ENCODE data around the gene TBC1D19. TPM values are rescaled to one million over a fixed set of nuclear protein-coding genes. Genes with fewer than 3 reads are reported as not detected.

TBC1D19 gene
- total and polyA plus RNA-seq, 2 experiments from 2014 or later: 7.9 to 21.9 TPM

DNA sequence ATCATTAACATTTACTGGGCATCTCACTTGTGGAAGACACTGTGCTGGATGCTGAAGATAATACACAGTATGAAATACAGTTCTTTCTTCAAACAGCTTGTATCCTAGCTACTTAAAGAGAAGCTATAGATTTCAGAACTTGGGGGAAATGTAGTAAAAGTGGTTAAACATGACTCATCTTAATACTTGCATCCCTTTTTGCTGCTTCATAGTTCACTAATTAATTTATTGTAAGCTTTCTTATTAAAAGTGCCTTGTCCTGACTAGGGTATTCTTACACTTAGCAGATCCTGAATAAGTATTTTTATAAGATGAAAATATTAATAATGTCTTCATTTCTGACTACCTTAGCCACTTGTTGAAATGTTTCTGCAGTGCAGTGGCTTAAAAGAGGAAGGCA, 144.0 kb downstream of the TBC1D19 start:
- no peak for TF ChIP-seq EZH2 (IDR thresholded peaks at IDR 0.05; ENCODE audit: borderline replicate concordance)
- TF ChIP-seq EZH2phosphoT487 (IDR thresholded peaks at IDR 0.05; ENCODE audit: low read depth, severe bottlenecking, unreplicated experiment): no peak
- TF ChIP-seq, protein P1, sequence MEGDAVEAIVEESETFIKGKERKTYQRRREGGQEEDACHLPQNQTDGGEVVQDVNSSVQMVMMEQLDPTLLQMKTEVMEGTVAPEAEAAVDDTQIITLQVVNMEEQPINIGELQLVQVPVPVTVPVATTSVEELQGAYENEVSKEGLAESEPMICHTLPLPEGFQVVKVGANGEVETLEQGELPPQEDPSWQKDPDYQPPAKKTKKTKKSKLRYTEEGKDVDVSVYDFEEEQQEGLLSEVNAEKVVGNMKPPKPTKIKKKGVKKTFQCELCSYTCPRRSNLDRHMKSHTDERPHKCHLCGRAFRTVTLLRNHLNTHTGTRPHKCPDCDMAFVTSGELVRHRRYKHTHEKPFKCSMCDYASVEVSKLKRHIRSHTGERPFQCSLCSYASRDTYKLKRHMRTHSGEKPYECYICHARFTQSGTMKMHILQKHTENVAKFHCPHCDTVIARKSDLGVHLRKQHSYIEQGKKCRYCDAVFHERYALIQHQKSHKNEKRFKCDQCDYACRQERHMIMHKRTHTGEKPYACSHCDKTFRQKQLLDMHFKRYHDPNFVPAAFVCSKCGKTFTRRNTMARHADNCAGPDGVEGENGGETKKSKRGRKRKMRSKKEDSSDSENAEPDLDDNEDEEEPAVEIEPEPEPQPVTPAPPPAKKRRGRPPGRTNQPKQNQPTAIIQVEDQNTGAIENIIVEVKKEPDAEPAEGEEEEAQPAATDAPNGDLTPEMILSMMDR (IDR thresholded peaks at IDR 0.05; ENCODE audit: poor library complexity): no peak
- no peaks in the 10 kb centered on the region for H3K9me2 ChIP-seq (replicated peaks; ENCODE audit: insufficient read depth)

GRCh38 chr4:26729027-26729426, 145.1 kb downstream of the TBC1D19 start:
- Histone ChIP-seq H3K4me1 (ENCODE audit: insufficient read depth) (no peaks in the 10 kb centered on the region), H3K36me3 (replicated peaks; ENCODE audit: insufficient read depth, low read depth) (no peaks in the 10 kb centered on the region), H4K20me1 (ENCODE audit: insufficient read depth, poor library complexity, severe bottlenecking) (no peaks in the 10 kb centered on the region), H3K27me3 (no peaks in the 10 kb centered on the region), H3K9me3 (ENCODE audit: low read depth) (no peaks in the 10 kb centered on the region), H3K79me2 (no peaks in the 10 kb centered on the region), H3K4me2 (no peak overlapping the region), H3K9me2 (replicated peaks; ENCODE audit: insufficient read depth) (no peaks in the 10 kb centered on the region), H3K27ac (no peak overlapping the region), H3K4me3 (no peak overlapping the region), H2AFZ (no peak overlapping the region)
- peak; percentile 11 for DNase-seq (ENCODE audit: low spot score)
- TF ChIP-seq, protein P1 (IDR thresholded peaks at IDR 0.05; ENCODE audit: poor library complexity): no peak
- TF ChIP-seq EZH2 (IDR thresholded peaks at IDR 0.05; ENCODE audit: borderline replicate concordance) (no peak), EZH2phosphoT487 (IDR thresholded peaks at IDR 0.05; ENCODE audit: low read depth, severe bottlenecking, unreplicated experiment) (no peak)
- 65% methylated on average over 3 of the region's 3 CpGs for WGBS (ENCODE audit: low lambda C conversion rate, missing lambda C conversion rate)

More for the DNA sequence above, 144.0 kb downstream of the TBC1D19 start:
- no peaks in the 10 kb centered on the region for H3K27me3 ChIP-seq
- H3K4me1 ChIP-seq (ENCODE audit: insufficient read depth): no peaks in the 10 kb centered on the region
- no peaks in the 10 kb centered on the region for H3K79me2 ChIP-seq
- no peak overlapping the region for H3K4me3 ChIP-seq
- no peak overlapping the region for H3K4me2 ChIP-seq
- no peak overlapping the region for H3K27ac ChIP-seq
- no peaks in the 10 kb centered on the region for H3K36me3 ChIP-seq (replicated peaks; ENCODE audit: insufficient read depth, low read depth)
- no peaks in the 10 kb centered on the region for H3K9me3 ChIP-seq (ENCODE audit: low read depth)
- H2AFZ ChIP-seq: no peak overlapping the region
- no peak for DNase-seq (ENCODE audit: low spot score)
- no peaks in the 10 kb centered on the region for H4K20me1 ChIP-seq (ENCODE audit: insufficient read depth, poor library complexity, severe bottlenecking)

GRCh38 chr4:26729547-26729946, 145.7 kb downstream of the TBC1D19 start:
- no peaks in the 10 kb centered on the region for H3K9me2 ChIP-seq (replicated peaks; ENCODE audit: insufficient read depth)
- no peak overlapping the region for H3K27ac ChIP-seq
- no peaks in the 10 kb centered on the region for H3K4me1 ChIP-seq (ENCODE audit: insufficient read depth)
- no peaks in the 10 kb centered on the region for H3K27me3 ChIP-seq
- no peak for TF ChIP-seq EZH2 (IDR thresholded peaks at IDR 0.05; ENCODE audit: borderline replicate concordance)
- TF ChIP-seq, protein P1 (IDR thresholded peaks at IDR 0.05; ENCODE audit: poor library complexity): no peak
- no peak for TF ChIP-seq EZH2phosphoT487 (IDR thresholded peaks at IDR 0.05; ENCODE audit: low read depth, severe bottlenecking, unreplicated experiment)
- no peak for DNase-seq (ENCODE audit: low spot score)
- H3K4me2 ChIP-seq: no peak overlapping the region
- 0% methylated on average over 1 of the region's 1 CpG for WGBS (ENCODE audit: low lambda C conversion rate, missing lambda C conversion rate)
- no peaks in the 10 kb centered on the region for H3K36me3 ChIP-seq (replicated peaks; ENCODE audit: insufficient read depth, low read depth)
- no peaks in the 10 kb centered on the region for H3K9me3 ChIP-seq (ENCODE audit: low read depth)
- no peak overlapping the region for H2AFZ ChIP-seq
- H4K20me1 ChIP-seq (ENCODE audit: insufficient read depth, poor library complexity, severe bottlenecking): no peaks in the 10 kb centered on the region
- no peaks in the 10 kb centered on the region for H3K79me2 ChIP-seq
- no peak overlapping the region for H3K4me3 ChIP-seq

All from hepatocyte (in vitro differentiated cells).